ENCODE measurements around the gene MTOR. TPM values are rescaled to one million over a fixed set of nuclear protein-coding genes. Genes with fewer than 3 reads are reported as not detected.

Gene MTOR
- total RNA-seq, 1 donor from 2014 or later = 33.2 TPM

DNA sequence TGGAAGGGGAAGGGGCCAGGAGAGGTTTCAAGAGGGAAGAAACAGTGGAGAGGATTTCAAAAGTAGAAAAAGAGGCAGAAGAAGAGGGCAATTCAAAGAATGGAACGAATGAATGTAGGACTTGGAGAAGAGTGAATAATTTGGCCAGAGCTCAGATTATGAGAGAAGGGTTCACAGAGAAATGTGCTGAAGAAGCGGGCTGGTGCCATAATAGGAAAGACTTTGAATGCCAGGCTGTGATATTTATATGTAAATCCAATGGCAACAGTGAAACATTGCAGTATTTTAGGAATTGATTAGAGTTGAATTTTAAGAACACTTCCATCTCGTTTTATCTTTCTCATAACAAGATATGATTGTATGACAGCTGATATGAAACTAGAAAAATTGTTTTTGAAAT lies 109.2 kb downstream of the MTOR start:
- ATAC-seq = no peak
- DNase-seq (ENCODE audit: low spot score) = no peak

DNA sequence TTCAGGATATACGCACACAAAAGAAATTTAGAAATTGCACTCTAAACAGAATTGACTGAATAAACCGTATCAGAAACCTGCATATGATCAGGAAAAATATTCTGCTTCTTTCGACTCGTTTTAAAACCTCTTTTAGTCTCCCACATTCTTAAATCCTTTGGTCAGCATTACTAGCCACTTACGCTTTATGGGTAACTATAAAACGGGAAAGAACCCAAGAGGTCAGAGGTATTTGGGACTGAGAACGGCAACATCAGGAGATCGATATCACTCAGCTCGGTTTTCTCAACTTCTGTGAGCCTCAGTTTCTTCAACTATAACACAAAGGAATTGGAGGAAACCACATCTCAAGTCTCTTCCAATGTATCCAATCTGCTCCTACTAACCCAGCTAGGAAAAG lies 109.6 kb downstream of the MTOR start:
- peak; percentile 65 for ATAC-seq
- no peak for DNase-seq (ENCODE audit: low spot score)

DNA sequence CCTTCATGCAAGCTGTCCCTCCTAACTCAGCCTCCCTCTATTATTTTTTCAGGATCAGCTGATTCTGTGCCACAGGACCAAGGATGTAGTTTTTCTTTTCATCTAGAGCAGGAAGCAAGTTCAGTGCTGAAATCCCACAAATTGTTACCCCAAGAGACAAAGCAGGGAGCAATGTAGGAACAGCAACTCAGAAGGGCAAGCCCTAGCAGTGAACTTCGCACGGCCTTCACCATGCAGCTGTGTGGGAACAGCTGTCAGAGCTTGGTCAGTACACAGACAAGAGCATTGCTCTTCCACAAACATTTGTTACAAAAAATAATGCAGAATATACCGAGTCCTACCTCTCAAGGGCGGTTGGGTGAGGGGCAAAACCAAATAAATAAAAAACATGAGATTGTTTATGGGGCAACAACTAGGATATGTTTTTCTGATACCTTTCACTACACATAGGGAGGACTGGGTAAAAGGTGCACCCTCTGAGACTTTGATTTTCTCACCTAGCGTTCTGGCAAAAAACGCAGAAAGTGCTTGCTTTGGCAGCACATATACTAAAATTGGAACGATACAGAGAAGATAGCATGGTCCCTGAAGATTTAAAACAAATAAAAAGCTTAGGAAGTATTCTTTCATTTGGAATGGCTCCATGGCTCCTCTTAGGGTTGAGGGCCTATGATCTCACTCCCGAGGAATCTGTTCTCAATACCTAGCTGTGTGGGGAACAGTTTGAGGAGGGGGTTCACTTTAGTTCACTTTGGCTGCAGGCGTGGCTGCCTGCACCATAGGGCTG lies 110.3 kb downstream of the MTOR start:
- ATAC-seq = peak; percentile 79

DNA sequence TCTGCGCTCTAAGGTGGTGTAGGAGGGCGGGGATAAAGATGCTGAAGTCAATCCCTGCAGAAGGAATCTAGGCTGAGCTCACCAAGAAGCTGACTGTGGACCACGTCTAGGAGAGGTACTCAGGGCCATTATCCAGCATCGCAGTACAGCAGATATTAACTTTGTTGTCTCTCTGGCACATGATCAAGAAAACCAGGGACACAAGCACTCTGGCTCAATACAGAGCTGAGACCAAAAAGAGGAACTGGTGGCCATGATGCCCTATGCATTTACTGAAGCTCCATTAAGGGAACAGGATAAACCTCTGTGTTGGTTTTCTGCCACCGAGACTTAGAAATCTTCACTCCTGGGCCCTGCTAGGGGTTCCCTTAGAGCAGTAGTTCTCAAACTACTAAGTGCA lies 111.2 kb downstream of the MTOR start:
- ATAC-seq (peak; percentile 26), DNase-seq (ENCODE audit: low spot score) (no peak)

More for the DNA sequence above, 110.3 kb downstream of the MTOR start:
- peak; percentile 72 for DNase-seq (ENCODE audit: low spot score)

DNA sequence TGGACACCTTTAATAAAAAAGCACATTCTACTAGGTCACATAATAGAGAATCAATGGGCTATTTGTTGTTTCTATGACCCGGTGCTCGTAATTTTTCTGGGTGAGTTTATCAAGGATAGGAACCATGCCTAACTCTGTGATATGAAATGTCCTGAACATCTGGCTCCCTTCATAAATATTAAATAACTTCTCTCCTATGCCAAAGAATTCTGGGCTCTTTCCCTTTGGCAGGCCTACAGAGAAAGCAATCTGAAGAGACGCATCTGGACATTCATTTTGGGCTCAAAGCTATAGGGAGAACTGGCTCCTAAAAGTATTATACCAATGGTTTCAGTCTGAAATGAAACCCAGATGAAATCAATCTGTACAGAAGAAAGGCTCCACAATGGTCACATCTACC lies 112.0 kb downstream of the MTOR start:
- ATAC-seq (no peak), DNase-seq (ENCODE audit: low spot score) (no peak)

DNA sequence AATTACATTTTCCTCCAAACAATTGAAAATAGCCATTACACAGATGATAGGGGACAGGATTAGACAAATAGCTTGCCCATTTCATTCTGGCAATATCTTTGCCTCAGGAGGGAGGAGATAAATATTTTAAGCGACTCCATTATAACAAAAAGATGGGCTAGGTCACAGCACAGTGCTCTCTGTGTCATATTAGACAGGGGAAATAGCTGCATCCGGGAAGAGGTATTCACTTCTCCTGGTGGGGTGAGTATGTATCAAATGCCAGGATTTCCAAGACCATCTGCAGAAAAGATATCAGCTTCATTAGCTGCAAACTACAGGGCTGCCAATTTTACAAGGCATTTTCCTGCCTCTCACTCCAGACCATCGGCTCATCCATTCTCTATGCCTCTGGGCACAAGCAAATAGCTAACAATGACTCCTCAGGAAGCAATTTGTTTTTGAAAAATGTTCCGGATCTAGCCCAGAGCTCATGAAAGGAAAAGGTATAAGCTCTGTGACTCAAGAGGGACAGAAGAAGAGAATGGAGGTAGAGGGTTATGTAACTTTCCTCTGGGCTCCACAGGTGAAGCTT lies 115.1 kb downstream of the MTOR start:
- ATAC-seq (no peak), DNase-seq (ENCODE audit: low spot score) (no peak)

DNA sequence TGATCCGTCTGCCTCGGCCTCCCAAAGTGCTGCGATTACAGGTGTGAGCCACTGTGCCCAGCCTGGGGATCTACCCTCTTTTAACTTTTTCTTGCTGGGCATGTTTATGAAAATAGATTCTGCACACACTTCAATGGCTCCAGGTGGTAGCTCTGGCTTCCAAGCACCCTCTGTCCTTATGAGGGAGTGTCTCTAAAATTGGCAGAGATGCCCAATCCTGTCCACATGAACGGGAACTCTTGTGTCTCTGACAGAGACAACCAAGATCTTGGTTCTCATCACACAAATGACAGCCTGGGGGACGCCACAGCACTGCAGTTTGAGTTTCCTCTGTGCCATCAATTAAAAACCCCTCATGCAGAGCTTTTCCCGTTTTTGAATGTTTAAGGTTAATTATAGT lies 116.6 kb downstream of the MTOR start:
- DNase-seq (ENCODE audit: low spot score) (no peak), ATAC-seq (no peak)

DNA sequence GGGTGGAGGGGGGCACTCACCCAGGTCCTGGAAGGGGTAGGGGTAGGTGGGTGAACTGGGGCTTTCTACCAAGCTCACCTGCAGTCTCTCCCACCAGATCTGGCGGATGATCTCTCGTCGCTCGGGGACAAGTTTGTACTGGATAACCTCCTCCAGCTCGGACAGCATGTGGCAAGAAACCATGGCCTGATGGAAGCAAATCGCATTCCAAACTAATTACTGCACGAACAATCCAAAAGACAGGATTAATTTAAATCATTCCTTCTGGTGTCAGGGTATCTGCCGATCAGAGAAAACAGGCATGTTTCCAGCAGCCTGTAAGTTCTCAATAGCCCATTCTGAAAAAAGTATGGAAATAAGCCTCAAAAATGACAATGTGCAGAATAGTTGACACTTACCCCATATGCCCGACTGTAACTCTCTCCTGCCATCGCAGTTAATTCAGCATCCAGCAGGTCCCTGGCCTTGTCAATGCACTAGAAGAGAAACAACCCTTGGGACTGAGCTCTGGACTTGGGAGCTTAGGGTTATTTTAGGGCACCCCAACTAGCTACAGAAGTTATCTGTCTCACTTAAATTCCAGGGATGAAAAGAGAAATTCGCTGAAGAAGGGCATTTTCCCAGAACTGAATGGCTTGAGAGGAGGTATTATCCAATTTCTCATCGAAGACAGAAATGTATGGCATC lies 117.6 kb downstream of the MTOR start:
- DNase-seq (ENCODE audit: low spot score) (no peak), ATAC-seq (no peak)

DNA sequence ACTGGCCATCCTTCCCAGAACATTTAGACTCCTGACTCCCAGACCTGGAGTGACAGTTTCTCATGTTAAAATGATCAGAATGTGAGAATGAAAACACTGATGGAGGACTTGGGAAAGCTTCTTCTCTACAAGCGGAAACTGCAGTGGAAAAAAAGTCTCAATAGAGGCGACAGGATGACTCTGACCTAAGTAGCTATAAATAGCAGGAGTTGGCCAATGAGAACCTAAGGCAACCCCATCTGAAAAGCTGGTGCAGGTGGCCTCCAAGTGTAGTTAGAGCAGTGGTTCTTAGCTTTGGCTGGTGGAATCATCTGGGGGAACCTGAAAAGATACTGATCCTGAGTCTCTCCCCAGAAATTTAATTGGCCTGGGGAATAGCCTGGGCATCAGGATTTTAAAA lies 118.4 kb downstream of the MTOR start:
- no peak for DNase-seq (ENCODE audit: low spot score)
- ATAC-seq = no peak

DNA sequence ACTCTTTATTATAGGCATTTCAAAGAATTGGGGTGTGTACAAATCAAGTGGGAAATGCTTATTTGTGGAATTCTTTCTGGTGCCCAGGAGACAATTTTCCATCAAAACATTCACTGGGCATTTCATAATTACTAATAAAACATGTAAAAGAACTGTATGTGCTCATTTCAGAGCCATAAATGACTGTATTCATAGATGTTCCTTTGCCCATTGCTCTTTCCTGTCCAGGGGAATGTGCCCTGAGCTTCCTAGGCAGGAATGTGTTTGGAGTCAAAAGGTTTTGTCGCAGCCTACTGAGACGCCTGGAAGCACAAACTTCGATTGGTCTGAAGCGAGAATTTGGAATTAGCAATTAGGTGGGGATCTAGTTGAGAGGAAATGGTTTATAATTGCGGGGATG lies 119.0 kb downstream of the MTOR start:
- ATAC-seq = no peak
- DNase-seq (ENCODE audit: low spot score) = no peak

DNA sequence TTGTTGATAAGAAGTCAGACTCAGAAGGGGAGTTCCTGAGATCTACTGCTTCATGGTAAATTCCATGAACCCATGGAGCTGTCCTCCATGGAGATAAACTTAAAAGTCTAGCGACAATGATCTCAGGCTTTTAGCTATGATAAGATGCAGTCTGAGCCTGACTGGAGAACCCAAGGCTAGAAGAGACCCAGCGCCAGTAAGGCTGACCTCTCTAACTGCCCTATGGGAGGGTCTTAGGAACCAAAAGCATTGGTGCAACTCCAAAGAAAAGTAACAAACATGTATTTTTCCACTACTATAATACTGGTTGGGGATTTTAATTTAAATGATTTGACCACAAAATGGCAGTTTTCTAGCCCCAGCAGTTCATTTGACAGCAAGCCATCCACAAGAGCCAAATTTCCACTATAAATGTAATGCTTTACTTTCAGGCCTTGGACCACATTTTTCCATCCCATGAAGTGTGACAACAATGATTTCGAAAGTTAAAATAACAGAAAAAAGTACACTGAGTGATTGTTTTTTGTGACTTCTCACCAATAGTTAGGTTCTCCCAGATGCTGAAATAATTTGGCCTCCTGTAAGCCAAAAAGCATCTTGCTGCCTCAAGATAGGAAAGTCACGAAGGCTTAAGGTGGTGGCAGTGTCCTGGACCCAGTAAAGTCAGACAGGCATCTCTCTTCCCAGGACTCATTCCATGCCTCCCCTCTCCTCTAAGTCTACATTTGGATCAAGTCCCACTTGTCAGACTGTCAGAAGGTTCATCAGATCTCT lies 119.5 kb downstream of the MTOR start:
- no peak for ATAC-seq
- DNase-seq (ENCODE audit: low spot score) = no peak

DNA sequence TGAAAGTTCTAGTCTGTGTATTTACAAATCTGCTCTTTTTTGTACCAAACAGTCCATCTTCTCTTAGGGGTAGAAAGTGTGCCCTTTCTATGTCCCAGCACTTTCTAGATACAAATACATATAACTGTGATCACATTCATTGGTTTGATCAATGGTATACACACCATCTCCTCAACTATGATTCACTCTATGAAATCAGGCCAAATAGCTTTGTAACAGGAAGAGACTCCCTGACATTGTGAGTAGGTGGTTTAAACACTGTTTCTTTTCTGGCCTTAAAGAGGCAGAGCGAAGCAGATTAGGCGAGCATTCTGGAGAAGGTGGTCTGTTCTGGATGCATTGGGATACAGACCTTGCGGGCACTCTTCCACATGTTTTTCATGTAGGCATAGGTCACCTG lies 123.4 kb downstream of the MTOR start:
- no peak for DNase-seq (ENCODE audit: low spot score)
- ATAC-seq = no peak

DNA sequence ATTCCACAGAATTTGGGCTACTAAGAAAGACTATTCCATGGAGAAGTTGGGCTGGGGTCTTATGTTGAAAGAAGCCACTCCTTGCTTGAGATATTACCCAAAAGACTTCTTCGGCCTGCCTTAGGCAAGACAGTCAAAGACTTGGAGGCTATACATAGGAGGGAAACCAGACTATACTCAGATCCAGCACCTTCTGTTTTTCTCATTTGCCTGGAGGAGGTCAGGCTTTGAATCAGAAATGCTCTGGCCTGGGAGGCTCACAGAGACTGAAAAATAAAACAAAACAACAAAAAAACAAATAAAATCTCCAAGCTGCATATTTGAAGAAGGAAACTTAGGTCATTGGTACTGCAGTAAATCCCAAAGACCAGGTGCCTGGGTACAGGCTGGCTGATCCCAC lies 124.3 kb downstream of the MTOR start:
- ATAC-seq (no peak), DNase-seq (ENCODE audit: low spot score) (no peak)

DNA sequence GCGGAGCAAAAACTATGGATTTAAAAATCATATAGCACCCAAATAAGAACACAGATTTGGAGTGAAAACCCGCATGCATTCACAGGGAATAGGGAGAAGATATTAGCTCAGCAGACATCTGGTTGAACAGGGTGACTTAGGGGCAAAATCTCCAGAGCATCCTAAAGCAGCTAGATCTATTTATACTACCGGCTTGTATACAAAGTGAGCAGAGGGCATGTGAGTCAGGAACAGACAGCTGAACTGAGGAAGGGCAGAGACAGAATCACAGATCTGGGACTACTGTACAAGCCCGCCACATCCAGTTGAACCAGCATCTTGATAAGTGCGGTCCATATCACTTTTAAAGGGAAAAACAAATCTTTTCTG lies 127.5 kb downstream of the MTOR start:
- no peak for DNase-seq (ENCODE audit: low spot score)
- ATAC-seq = no peak

DNA sequence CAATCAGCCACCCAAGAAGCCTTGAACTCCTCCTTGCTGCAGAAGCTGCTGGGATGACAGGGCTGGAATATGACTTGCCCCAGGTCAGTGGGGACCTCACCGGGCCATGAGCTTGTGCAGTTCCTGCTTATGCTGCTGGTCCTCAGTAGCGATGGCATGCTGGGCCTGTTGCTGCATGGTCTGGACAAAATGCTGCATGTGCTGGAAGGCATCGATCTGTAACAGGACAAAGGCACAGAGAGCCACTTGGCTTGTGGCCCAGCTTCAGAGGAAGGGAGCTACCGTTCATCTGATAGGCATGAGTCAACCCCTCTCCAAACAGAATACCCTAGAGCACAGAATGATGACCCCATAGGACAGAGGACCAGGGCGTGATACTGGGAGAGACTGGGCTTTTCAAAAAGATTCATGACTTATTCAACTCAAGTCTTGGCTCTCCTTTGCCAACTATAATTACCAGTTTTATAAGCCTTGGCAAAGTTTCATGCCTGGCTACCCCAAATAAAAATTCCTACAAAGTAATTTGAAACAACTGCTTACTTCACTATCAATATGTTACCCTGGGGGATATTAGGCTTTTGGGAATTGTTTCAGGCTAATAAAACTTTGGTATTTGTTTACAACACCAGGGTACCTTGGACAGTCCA lies 128.0 kb downstream of the MTOR start:
- ATAC-seq (peak; percentile 93), DNase-seq (ENCODE audit: low spot score) (peak; percentile 89)

DNA sequence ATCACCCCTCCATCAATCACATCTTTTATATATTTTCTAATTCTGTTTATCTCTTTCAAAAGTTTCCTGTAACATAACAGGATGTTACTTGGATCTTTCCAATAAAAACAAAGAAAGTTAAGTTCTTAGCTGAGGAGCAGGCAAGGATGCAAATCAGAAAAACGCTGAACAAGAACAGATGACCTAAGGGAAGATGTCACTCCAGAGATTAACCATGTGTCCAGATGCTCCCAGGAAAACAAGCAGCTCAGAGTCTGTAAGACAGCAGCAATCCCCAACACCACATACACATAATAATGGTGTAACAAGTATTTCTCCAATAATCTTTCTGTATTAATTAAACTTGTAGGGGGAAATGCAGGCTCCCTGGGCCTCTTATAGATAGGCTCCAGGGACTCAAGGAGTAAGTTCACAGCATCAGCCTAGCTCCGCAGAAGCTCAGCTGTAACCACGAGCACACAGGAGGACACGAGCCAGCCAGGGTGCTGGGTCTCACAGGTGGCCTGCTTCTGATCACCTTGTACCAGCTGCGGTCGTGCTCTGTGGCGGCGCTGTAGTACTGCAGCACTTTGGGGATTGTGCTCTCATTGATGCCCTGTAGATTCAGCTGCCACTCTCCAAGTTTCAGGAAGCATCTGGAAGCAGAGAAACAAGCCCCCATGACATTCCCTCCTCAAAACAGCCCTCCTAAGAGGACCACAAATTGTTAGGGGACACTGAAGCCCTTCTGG lies 129.6 kb downstream of the MTOR start:
- DNase-seq (ENCODE audit: low spot score) = no peak
- no peak for ATAC-seq

DNA sequence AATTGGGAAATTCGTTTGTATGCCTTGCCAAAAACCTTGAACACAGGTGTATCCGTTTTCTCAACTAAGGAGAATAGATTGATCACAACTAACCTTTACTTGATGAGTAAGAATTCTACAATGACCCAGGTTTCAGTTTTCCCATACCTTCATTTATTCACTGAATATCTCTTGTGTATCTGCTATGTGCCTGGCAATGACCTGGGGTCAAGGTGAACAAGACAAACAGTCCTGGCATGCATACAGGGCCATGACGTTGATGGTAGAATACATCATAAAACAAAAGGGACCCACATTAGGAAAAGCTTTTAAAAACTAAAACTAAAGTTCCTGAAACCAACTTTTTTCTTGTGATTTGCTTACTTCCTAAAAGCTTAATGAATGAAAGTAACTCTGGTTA lies 130.5 kb downstream of the MTOR start:
- DNase-seq (ENCODE audit: low spot score) = no peak
- ATAC-seq = peak; percentile 43

DNA sequence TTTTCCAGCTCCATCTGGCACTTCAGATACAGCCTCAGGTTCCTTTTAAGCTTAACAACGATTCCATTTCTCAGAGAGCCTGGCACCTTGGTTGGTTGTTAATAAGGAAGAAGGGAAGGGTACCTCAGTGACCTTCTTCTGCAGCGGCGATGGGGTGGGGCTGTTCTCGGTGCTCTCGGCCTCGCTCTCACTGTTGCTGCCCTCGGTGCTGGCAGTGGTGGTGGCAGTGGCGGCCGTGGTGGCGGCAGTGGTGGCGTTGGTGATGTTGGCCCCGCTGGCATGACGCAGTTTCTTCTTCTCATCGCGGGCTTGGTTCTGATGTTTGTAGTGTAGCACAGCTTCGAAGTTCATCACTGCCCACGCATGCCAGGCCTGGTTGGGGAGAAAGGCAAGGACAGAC lies 131.9 kb downstream of the MTOR start:
- ATAC-seq (no peak), DNase-seq (ENCODE audit: low spot score) (no peak)

DNA sequence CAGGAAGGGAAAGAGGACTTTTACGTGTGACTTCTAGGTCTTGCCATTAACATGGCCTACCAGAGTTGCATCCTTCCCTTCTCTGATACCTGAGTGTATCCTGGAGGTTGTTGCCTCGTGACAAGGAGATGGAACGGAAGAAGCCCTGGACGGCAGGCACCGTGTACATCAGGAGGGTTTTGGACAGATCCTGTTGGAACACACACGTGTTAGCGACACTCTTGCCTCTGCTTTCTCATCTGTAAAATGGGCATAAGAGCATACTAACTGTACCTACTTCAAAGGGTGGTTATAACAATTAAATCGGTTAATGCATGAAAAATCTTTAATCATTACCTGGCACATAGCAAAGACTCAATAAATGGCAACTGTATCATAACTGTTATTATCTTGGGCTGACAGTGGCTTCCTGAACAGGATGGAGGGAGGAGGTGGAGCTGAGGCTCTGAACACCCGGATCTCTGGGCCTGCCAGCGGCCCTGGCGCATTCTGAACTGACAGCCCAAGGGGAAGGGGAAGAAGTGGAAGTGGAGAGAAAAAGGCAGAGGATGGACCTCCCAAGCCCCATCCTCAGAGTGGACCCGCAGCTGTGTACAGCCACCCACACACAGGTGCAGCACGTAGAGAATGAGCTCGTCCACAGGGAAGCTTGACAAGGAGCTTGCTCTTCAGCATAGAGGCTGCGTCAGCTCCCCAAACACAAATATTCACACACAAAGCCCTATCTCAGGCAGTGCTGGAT lies 132.5 kb downstream of the MTOR start:
- no peak for ATAC-seq

DNA sequence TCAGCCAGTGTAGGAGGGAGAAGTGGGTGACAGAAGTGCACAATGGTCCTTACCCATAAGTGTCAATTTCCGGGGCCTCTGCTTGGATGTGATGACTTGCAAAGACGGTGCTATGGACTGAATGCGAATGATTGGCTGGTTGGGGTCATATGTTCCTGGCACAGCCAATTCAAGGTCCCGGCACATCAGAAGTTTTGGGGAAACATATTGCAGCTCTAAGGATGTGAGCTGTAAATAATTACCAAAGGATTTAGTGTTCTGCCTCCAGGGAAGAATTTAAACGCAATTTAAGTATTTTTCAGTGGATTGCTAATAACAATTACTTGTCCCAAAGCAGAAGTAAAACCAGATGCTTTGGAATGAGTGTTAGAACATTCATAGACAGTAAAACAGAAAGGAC lies 135.8 kb downstream of the MTOR start:
- ATAC-seq = no peak
- DNase-seq (ENCODE audit: low spot score) = no peak

More for the DNA sequence above, 132.5 kb downstream of the MTOR start:
- no peak for DNase-seq (ENCODE audit: low spot score)
